Endothelial cell of umbilical vein (primary cell): Measurements from ENCODE around the gene MOB2. TPM values are rescaled to one million over a fixed set of nuclear protein-coding genes. Genes with fewer than 3 reads are reported as not detected.

ENCODE experiments used
- BruUV-seq: library from RNA; stranded (reverse); fragments of 400-500 nt; replicated peaks from 2 replicates; lab custom pipeline; 2021; lab: Mats Ljungman, UMichigan
- CTCF ChIA-PET: fragments of 300-600, 350-600 bp; sonication (Branson Sonifier 250); formaldehyde crosslinking; loops from one replicate; lab custom pipeline; 2021; ENCODE audit warnings: antibody characterized with exemption, inconsistent platforms; lab: Charles Lee
- POLR2A ChIA-PET: fragments of 300-600, 350-600 bp; sonication (Branson Sonifier 250); formaldehyde crosslinking; loops from one replicate; lab custom pipeline; 2021; ENCODE audit warnings: antibody characterized with exemption, inconsistent platforms; lab: Charles Lee
- DNase-seq: peaks from one replicate; pipeline ENCODE4 v3.0.0-alpha.2; 2011; ENCODE audit warnings: low read depth, low spot score
- FAIRE-seq: peaks from 2 replicates; lab custom pipeline; 2011; peaks lifted over from hg19 to GRCh38; lab: Jason Lieb, UNC
- H2AFZ ChIP-seq: 2 replicates; pipeline ENCODE4 v1.6.0; 2012; ENCODE audit warnings: low read depth, low read length, control low read depth, inconsistent platforms
- H3K27ac ChIP-seq: 2 replicates; pipeline ENCODE4 v1.5.1; 2011; ENCODE audit warnings: low read depth, mild to moderate bottlenecking, control low read depth, low read length, moderate library complexity; ENCODE audit not compliant: insufficient read depth
- H3K27me3 ChIP-seq, 2 experiments: 2 replicates each; pipeline versions ENCODE4 v1.6.0 to v1.6.1; 2011; ENCODE audit warnings: low read length in 2 of 2, mixed read lengths in 1 of 2; ENCODE audit not compliant: control insufficient read depth in 2 of 2, insufficient read depth in 2 of 2
- H3K36me3 ChIP-seq, 2 experiments: 2 replicates in 1 of 2; 3 replicates in 1 of 2; pipeline ENCODE4 v1.5.1; 2011; ENCODE audit warnings: low read length in 2 of 2, mild to moderate bottlenecking in 1 of 2, moderate library complexity in 1 of 2; ENCODE audit not compliant: control insufficient read depth in 2 of 2, insufficient read depth in 2 of 2; ENCODE audit errors: extremely low read depth in 1 of 2
- H3K4me1 ChIP-seq: 3 replicates; pipeline ENCODE4 v1.5.1; 2011; ENCODE audit warnings: mild to moderate bottlenecking, low read length; ENCODE audit not compliant: control insufficient read depth, insufficient read depth; ENCODE audit errors: extremely low read depth
- H3K4me2 ChIP-seq: 2 replicates; pipeline ENCODE4 v1.6.1; 2011; ENCODE audit warnings: low read length, control low read depth, mixed read lengths; ENCODE audit not compliant: insufficient read depth
- H3K4me3 ChIP-seq, 3 experiments: fragments of 200-600 bp in 1 of 3; sonication (generic), shearing (Covaris generic) in 1 of 3; replicated peaks in 1 of 3; 2 replicates each; pipeline ENCODE4 v1.5.1; 2011 to 2016; ENCODE audit warnings: control low read depth in 3 of 3, low read length in 3 of 3, mild to moderate bottlenecking in 2 of 3, inconsistent platforms in 1 of 3, low read depth in 1 of 3, moderate library complexity in 1 of 3; ENCODE audit not compliant: insufficient read depth in 1 of 3
- H3K79me2 ChIP-seq: 2 replicates; pipeline ENCODE4 v1.6.0; 2012; ENCODE audit warnings: low read length, inconsistent platforms; ENCODE audit not compliant: control insufficient read depth, insufficient read depth
- H3K9ac ChIP-seq: replicated peaks from 2 replicates; pipeline ENCODE3; 2011; ENCODE audit warnings: low read length, control low read depth; ENCODE audit not compliant: insufficient read depth; ENCODE audit errors: extremely low read depth
- H3K9me1 ChIP-seq: replicated peaks from 3 replicates; pipeline ENCODE4 v1.6.0; 2011; ENCODE audit warnings: mild to moderate bottlenecking, low read length; ENCODE audit not compliant: control insufficient read depth, insufficient read depth; ENCODE audit errors: extremely low read depth
- H3K9me3 ChIP-seq: replicated peaks from 2 replicates; pipeline ENCODE4 v1.5.1; 2012; ENCODE audit warnings: low read length, inconsistent platforms; ENCODE audit not compliant: control insufficient read depth, insufficient read depth
- H4K20me1 ChIP-seq: replicated peaks from 2 replicates; pipeline ENCODE3; 2011; ENCODE audit warnings: mild to moderate bottlenecking, low read length; ENCODE audit not compliant: control insufficient read depth, insufficient read depth; ENCODE audit errors: extremely low read depth
- EZH2 ChIP-seq: IDR thresholded peaks from 2 replicates; pipeline ENCODE4 v1.6.1; 2012; ENCODE audit warnings: borderline replicate concordance, low read depth, mild to moderate bottlenecking, moderate library complexity, low read length, inconsistent platforms; ENCODE audit not compliant: severe bottlenecking
- FOS ChIP-seq: IDR thresholded peaks from 2 replicates; pipeline ENCODE4 v1.6.1; 2011; ENCODE audit warnings: mild to moderate bottlenecking, low read length, moderate library complexity, borderline replicate concordance; ENCODE audit not compliant: insufficient read depth
- GATA2 ChIP-seq: IDR thresholded peaks from 2 replicates; pipeline ENCODE4 v1.7.0; 2011; ENCODE audit warnings: low read depth, mild to moderate bottlenecking, moderate library complexity, mixed read lengths, low read length; ENCODE audit not compliant: insufficient read length, insufficient read depth
- JUN ChIP-seq: IDR thresholded peaks from 2 replicates; pipeline ENCODE4 v1.6.1; 2011; ENCODE audit warnings: borderline replicate concordance, low read depth; ENCODE audit not compliant: insufficient read length, insufficient read depth
- MYC ChIP-seq: IDR thresholded peaks from one replicate; pipeline ENCODE4 v1.6.1; 2011; ENCODE audit warnings: mild to moderate bottlenecking, low read depth, low read length
- POLR2A ChIP-seq: IDR thresholded peaks from 2 replicates; pipeline ENCODE4 v1.6.1; 2012; ENCODE audit warnings: low read depth, mild to moderate bottlenecking, control low read depth, low read length
- POLR2AphosphoS5 ChIP-seq: IDR thresholded peaks from 2 replicates; pipeline ENCODE4 v1.6.1; 2012; ENCODE audit warnings: low read depth, mild to moderate bottlenecking, control low read depth, low read length, moderate library complexity; ENCODE audit not compliant: insufficient read depth
- dilution Hi-C: fragments of 300-500 bp; cut with MboI; formaldehyde crosslinking; loops from one replicate; pipeline ENCODE4 v1.15.0; 2019; ENCODE audit warnings: low sequenced_read_pairs; ENCODE audit not compliant: extremely low pct_ligation_motif_present
- intact Hi-C: fragments of 100-400 bp; cut with micrococcal nuclease; formaldehyde crosslinking; loops from one replicate; pipeline ENCODE4 v1.10.0; 2022
- polyA plus RNA-seq, 4 experiments: library from polyadenylated mRNA; depleted of rRNA in 3 of 4; stranded (reverse) in 3 of 4; unstranded in 1 of 4; fragments of >200 nt; gene quantifications; 2 replicates each; pipeline versions ENCODE4 v1.2.1 to v1.2.3, GENCODE V29; 2011 to 2012; ENCODE audit warnings: missing spikeins in 1 of 4
- total RNA-seq: library from RNA; stranded (reverse); gene quantifications from 2 replicates; pipeline ENCODE4 v1.2.3, GENCODE V29; 2021
- TF ChIP-seq, protein P1 (sequence below): IDR thresholded peaks from 2 replicates; pipeline ENCODE4 v1.6.1; 2011; ENCODE audit not compliant: insufficient read depth, insufficient read length
- TF ChIP-seq, protein P2 (sequence below), 2 donors: IDR thresholded peaks; 1 replicate in 1 of 2; 2 replicates in 1 of 2; pipeline ENCODE4 v1.5.1; 2011; ENCODE audit warnings: low read length in 2 of 2, mild to moderate bottlenecking in 2 of 2, moderate library complexity in 2 of 2, control low read depth in 1 of 2, inconsistent platforms in 1 of 2, low read depth in 1 of 2; ENCODE audit not compliant: insufficient read depth in 1 of 2; ENCODE audit errors: extremely low read depth in 1 of 2

Gene MOB2
- total and polyA plus RNA-seq, 2 donors (not counting 3 experiments of a cell fraction or from before 2014, with no cell fraction given): 38.2 to 50.6 TPM

DNA sequence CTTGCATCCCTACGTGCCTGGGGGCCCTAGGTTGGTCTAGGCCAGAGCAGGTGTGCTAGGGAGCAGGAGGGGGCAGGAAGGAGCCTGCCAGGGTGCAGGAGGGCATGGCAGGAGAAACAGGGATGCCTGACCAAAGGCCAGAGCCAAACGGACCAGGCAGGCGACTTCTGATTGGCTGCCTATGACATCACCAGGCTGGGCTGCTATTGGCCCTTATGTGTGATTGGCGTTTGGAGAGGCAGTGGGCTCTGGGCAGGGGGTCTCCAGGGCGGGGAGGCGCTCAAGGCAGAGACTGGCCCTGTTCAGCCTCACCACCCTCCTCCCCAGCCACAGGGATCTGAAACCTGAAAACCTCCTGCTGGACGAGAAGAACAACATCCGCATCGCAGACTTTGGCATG, 44.4 kb downstream of the MOB2 start:
- intact Hi-C loops (no loop called here), dilution Hi-C loops (no loop called here)
- Histone ChIP-seq H3K27ac (no peak overlapping the region), H3K4me3 (no peak overlapping the region), H3K79me2 (no peaks in the 10 kb centered on the region), H3K9me3 (no peaks in the 10 kb centered on the region), H2AFZ (no peak overlapping the region), H3K4me1 (no peaks in the 10 kb centered on the region), H3K27me3 (no peaks in the 10 kb centered on the region), H3K36me3 (no peaks in the 10 kb centered on the region), H3K9me1 (no peaks in the 10 kb centered on the region), H3K4me2 (no peak overlapping the region), H4K20me1 (no peaks in the 10 kb centered on the region), H3K9ac (no peak overlapping the region)
- CTCF ChIA-PET: no interaction called here
- TF ChIP-seq, protein P1, sequence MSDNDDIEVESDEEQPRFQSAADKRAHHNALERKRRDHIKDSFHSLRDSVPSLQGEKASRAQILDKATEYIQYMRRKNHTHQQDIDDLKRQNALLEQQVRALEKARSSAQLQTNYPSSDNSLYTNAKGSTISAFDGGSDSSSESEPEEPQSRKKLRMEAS: no peak
- TF ChIP-seq FOS: no peak
- no peak for TF ChIP-seq GATA2
- TF ChIP-seq EZH2: no peak
- no peak for TF ChIP-seq POLR2A
- no peak for TF ChIP-seq POLR2AphosphoS5
- TF ChIP-seq, protein P2, sequence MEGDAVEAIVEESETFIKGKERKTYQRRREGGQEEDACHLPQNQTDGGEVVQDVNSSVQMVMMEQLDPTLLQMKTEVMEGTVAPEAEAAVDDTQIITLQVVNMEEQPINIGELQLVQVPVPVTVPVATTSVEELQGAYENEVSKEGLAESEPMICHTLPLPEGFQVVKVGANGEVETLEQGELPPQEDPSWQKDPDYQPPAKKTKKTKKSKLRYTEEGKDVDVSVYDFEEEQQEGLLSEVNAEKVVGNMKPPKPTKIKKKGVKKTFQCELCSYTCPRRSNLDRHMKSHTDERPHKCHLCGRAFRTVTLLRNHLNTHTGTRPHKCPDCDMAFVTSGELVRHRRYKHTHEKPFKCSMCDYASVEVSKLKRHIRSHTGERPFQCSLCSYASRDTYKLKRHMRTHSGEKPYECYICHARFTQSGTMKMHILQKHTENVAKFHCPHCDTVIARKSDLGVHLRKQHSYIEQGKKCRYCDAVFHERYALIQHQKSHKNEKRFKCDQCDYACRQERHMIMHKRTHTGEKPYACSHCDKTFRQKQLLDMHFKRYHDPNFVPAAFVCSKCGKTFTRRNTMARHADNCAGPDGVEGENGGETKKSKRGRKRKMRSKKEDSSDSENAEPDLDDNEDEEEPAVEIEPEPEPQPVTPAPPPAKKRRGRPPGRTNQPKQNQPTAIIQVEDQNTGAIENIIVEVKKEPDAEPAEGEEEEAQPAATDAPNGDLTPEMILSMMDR (IDR thresholded peaks at IDR 0.05; ENCODE audit: extremely low read depth in 1 of 2, insufficient read depth in 1 of 2, low read depth in 1 of 2, low read length in 2 of 2): no peak
- no peak for TF ChIP-seq JUN
- TF ChIP-seq MYC: no peak
- POLR2A ChIA-PET: no interaction called here
- no peak for DNase-seq
- no peak for FAIRE-seq
- no TSS peak for BruUV-seq
